ENCODE data around the gene ARHGEF7.
"Not testable (repeated sequence)": the region's sequence is repeated elsewhere in the genome, so short reads cannot be mapped to it uniquely, and the experiment has no call there.

ARHGEF7 gene

GRCh38 chr13:111115061-111115964, at the start of gene ARHGEF7:
TSS of gene ARHGEF7 (plus strand) at chr13:111115310. CDS start at chr13:111115527, 217 bp downstream.
- no peak for DNase-seq (ENCODE audit: low read depth in 2 of 2)

- DNase-seq (ENCODE audit: low read depth in 2 of 2) = no peak
Measured at GRCh38 chr13:111065698-111066097, 49.4 kb upstream of the ARHGEF7 start.

- DNase-seq (ENCODE audit: low read depth in 2 of 2) = no peak
Measured at GRCh38 chr13:111066544-111066943, 48.6 kb upstream of the ARHGEF7 start.

- DNase-seq (ENCODE audit: low read depth in 2 of 2) = no peak
Measured at GRCh38 chr13:111068009-111068350, 47.1 kb upstream of the ARHGEF7 start.

- DNase-seq (ENCODE audit: low read depth in 2 of 2) = not testable (repeated sequence)
Measured at GRCh38 chr13:111071120-111071519, 44.0 kb upstream of the ARHGEF7 start.

- not testable (repeated sequence) for DNase-seq (ENCODE audit: low read depth in 2 of 2)
Measured at GRCh38 chr13:111071526-111071925, 43.6 kb upstream of the ARHGEF7 start.

- no peak for DNase-seq (ENCODE audit: low read depth in 2 of 2)
Measured at GRCh38 chr13:111074826-111075225, 40.3 kb upstream of the ARHGEF7 start.

GRCh38 chr13:111076155-111077013, 38.7 kb upstream of the ARHGEF7 start:
- DNase-seq (ENCODE audit: low read depth in 2 of 2) = no peak

GRCh38 chr13:111079375-111079774, 35.7 kb upstream of the ARHGEF7 start:
- DNase-seq (ENCODE audit: low read depth in 2 of 2) = no peak

- no peak for DNase-seq (ENCODE audit: low read depth in 2 of 2)
Measured at GRCh38 chr13:111080642-111081041, 34.5 kb upstream of the ARHGEF7 start.

- DNase-seq (ENCODE audit: low read depth in 2 of 2) = no peak
Measured at GRCh38 chr13:111082240-111082639, 32.9 kb upstream of the ARHGEF7 start.

GRCh38 chr13:111082769-111083168, 32.3 kb upstream of the ARHGEF7 start:
- DNase-seq (ENCODE audit: low read depth in 2 of 2) = not testable (repeated sequence)

GRCh38 chr13:111083693-111084092, 31.4 kb upstream of the ARHGEF7 start:
- DNase-seq (ENCODE audit: low read depth in 2 of 2) = not testable (repeated sequence)

GRCh38 chr13:111090169-111090568, 24.9 kb upstream of the ARHGEF7 start:
- no peak for DNase-seq (ENCODE audit: low read depth in 2 of 2)

GRCh38 chr13:111092685-111093084, 22.4 kb upstream of the ARHGEF7 start:
- DNase-seq (ENCODE audit: low read depth in 2 of 2) = no peak

GRCh38 chr13:111093136-111093535, 22.0 kb upstream of the ARHGEF7 start:
- no peak for DNase-seq (ENCODE audit: low read depth in 2 of 2)

- no peak for DNase-seq (ENCODE audit: low read depth in 2 of 2)
Measured at GRCh38 chr13:111093634-111094033, 21.5 kb upstream of the ARHGEF7 start.

GRCh38 chr13:111095031-111095840, 19.9 kb upstream of the ARHGEF7 start:
- no peak for DNase-seq (ENCODE audit: low read depth in 2 of 2)

- DNase-seq (ENCODE audit: low read depth in 2 of 2) = no peak
Measured at GRCh38 chr13:111095911-111096501, 19.1 kb upstream of the ARHGEF7 start.

- no peak for DNase-seq (ENCODE audit: low read depth in 2 of 2)
Measured at GRCh38 chr13:111099290-111099689, 15.8 kb upstream of the ARHGEF7 start.

- DNase-seq (ENCODE audit: low read depth in 2 of 2) = no peak
Measured at GRCh38 chr13:111110054-111110453, 5.1 kb upstream of the ARHGEF7 start.
